Stimulated activated CD4-positive, alpha-beta T cell treated with anti-CD3 and anti-CD28 coated beads, Interleukin-12 subunit alpha, Interleukin-12 subunit beta, amount 100 ng/mL, for 24 hours (primary cell): ENCODE measurements around the gene GYPB.
"Not testable (repeated sequence)": the region's sequence is repeated elsewhere in the genome, so short reads cannot be mapped to it uniquely, and the experiment has no call there.

Source experiments
- DNase-seq, 2 experiments: peaks; one replicate each; pipeline ENCODE4 v3.0.0-alpha.2; 2020; ENCODE audit warnings: low read depth in 2 of 2

The GYPB gene

GRCh38 chr4:144019277-144019676 is at the start of gene GYPB:
GYPB (minus strand) TSS chr4:144019380; CDS start chr4:144019287, 93 bp downstream.
- not testable (repeated sequence) for DNase-seq

GRCh38 chr4:144061556-144061955 is 42.4 kb upstream of the GYPB start:
- DNase-seq, result not testable (repeated sequence)

GRCh38 chr4:144060234-144060859 is 41.2 kb upstream of the GYPB start:
- DNase-seq, result not testable (repeated sequence)

GRCh38 chr4:144056800-144057199 is 37.6 kb upstream of the GYPB start:
- no peak for DNase-seq

GRCh38 chr4:144055336-144055735 is 36.2 kb upstream of the GYPB start:
- DNase-seq, result not testable (repeated sequence)

- DNase-seq, result not testable (repeated sequence)
Observed at GRCh38 chr4:144051494-144051893, 32.3 kb upstream of the GYPB start.

- not testable (repeated sequence) for DNase-seq
Observed at GRCh38 chr4:144050631-144051030, 31.5 kb upstream of the GYPB start.

GRCh38 chr4:144049495-144050424 is 30.6 kb upstream of the GYPB start:
- not testable (repeated sequence) for DNase-seq

GRCh38 chr4:144044936-144045335 is 25.8 kb upstream of the GYPB start:
- not testable (repeated sequence) for DNase-seq

- not testable (repeated sequence) for DNase-seq
Observed at GRCh38 chr4:144032580-144032979, 13.4 kb upstream of the GYPB start.

- not testable (repeated sequence) for DNase-seq
Observed at GRCh38 chr4:144031875-144032274, 12.7 kb upstream of the GYPB start.

- not testable (repeated sequence) for DNase-seq
Observed at GRCh38 chr4:144031369-144031768, 12.2 kb upstream of the GYPB start.

- not testable (repeated sequence) for DNase-seq
Observed at GRCh38 chr4:144030708-144031107, 11.5 kb upstream of the GYPB start.

GRCh38 chr4:144026682-144027081 is 7.5 kb upstream of the GYPB start:
- DNase-seq, result not testable (repeated sequence)

GRCh38 chr4:144024399-144025053 is 5.3 kb upstream of the GYPB start:
- not testable (repeated sequence) for DNase-seq

GRCh38 chr4:144022772-144023400 is 3.7 kb upstream of the GYPB start:
- not testable (repeated sequence) for DNase-seq

- not testable (repeated sequence) for DNase-seq
Observed at GRCh38 chr4:144021336-144021990, 2.3 kb upstream of the GYPB start.

GRCh38 chr4:144018223-144019000 is 768 bp downstream of the GYPB start:
- DNase-seq, result not testable (repeated sequence)

GRCh38 chr4:144017271-144017670 is 1.9 kb downstream of the GYPB start:
- not testable (repeated sequence) for DNase-seq

GRCh38 chr4:144016057-144016605 is 3.0 kb downstream of the GYPB start:
- DNase-seq, result not testable (repeated sequence)
